ENCODE measurements around the gene PHC2.
A peak's percentile ranks its signal among the peaks of the same experiment; 100 is the strongest.

Gene PHC2

GRCh38 chr1:33348676-33349080 is 82.2 kb downstream of the PHC2 start:
- DNase-seq: peak; percentile 35 to 49

- DNase-seq: no peak
These were observed 82.7 kb downstream of the PHC2 start for GRCh38 chr1:33348194-33348593.

GRCh38 chr1:33347650-33347992 is 83.3 kb downstream of the PHC2 start:
- no peak for DNase-seq

DNA sequence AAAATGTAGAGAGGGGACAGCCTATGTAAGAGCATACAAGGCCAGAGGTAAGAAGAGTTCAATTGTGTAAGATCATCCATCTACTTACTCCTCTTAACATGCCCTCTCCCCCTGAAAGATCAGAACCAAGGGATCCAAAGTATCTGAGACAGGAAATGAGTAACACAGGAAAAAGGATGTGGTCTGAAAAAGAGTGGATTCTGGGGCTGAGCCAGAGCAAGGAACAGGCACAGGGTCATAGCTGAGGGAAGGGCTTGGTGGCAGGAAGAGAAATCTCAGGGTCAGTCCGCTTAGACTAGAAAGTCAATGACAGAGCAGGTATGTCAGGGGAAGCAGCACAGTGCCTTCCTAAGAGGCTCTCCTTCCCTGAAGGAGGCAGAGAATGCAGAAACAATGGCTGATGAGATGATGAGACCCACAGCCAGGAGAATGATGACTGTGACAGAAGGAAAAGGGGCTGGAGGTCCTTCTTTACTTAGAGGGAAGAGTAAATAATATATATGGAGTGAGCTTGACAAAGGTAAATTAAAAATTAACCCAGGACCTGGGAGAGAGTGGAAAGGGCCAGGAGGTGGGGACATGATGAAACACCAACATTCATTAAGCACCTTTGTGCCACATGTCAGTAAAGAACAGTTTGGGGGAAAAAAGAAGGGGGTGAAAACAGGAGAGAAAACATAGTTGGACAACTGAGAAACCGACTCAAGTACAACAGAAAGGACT is 83.8 kb downstream of the PHC2 start:
- no peak for DNase-seq

DNA sequence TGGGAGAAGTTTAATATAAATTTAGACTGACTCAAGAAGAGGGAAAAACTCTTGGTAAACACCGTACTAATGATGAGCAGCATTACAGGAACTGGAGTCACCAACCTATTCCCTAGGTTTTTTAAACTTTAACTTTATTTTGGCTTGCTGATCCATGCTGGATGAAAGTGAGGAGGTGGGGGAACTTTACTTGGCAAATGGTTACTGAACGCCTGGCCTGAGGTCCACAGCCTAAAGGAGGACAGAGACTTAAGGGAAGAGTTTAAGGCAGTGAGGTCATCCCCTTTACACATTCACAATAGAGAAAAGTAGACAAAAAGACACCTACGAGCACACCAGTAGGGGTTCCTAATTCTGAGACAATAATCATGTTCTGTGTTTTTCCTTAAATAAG is 84.4 kb downstream of the PHC2 start:
- DNase-seq: no peak

DNA sequence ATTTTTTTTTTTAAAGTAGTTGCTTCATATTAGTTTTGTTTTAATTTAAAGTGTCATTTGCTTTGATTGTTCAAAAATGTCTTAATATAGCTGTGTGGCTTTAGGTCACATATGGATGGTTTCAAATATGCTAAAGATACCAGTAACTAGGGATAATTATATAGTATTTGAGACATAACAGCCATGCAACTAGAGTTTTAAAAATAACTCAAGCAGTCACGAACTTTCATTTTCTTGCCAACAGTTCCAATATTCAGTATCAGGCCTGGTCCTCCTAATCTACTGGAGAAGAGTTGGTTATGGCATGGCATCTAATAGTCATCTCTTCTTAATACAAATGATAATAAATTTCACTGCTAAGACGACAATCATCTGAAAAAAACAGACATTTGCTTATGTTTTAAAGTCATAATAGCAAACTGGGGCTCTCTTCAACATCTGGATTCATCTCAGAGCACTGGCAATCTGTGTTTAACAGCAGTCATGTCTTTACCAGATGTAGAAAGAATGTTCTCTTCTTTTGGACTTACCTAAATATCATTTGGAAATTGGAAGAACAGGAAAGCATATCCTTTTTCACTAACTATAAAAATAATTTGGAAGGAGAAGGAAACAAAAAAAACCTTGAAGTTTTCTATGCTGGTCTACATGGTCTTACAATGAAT is 85.9 kb downstream of the PHC2 start:
- DNase-seq: no peak

GRCh38 chr1:33343539-33343938 is 87.4 kb downstream of the PHC2 start:
- DNase-seq: no peak

DNA sequence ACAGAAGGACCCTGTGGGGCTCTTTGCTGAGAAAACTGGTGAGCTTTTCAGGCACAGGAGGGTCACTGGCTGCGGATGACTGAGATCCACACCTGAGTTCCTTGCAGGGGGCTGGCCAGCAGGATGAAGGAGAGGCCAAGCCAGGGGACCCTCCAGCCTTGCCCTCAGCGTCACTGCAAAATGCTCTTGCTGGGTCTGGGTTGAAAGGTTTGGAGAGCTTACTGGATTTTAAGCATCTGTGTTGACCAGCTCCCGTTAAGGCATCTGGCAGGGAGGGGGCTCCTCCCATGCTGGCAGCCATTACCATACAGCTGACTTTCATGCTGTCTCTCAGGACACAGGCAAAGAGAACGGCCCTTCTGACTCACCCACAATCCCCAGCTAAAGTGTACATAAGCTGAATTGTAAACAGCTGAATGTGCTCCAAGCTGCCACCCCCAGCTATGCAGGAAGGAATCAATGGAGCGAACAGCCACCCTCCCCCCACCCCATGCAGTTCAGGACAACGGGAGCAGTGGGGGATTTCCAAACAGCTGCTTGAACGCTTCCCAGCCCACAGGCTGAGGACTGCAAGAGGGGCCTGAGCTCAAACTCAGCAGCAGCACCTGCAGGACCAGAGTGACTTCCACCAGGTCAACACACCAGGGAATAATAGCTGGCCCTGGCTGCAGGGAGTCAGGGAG is 88.7 kb downstream of the PHC2 start:
- DNase-seq: no peak

- no peak for DNase-seq
These were observed 89.7 kb downstream of the PHC2 start for GRCh38 chr1:33341190-33341589.

DNA sequence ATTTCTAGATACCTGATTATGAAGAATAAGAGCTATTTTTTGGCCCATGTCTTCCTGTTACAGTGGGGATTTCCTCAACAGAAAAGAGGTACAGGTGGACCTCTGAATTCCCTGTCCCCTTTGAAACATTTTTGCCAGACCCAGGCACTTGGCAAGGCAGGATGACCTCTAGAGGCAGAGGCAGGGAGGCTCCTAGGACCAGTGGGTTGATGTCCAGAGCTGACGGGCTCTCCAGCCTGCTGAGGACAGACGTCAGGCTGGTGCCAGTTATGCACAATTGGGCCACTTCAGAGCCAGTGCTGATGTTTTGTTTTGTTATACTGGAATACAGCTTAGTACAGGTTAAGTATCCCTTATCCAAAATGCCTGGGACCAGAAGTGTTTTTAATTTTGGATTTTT is 91.5 kb downstream of the PHC2 start:
- DNase-seq: no peak

DNA sequence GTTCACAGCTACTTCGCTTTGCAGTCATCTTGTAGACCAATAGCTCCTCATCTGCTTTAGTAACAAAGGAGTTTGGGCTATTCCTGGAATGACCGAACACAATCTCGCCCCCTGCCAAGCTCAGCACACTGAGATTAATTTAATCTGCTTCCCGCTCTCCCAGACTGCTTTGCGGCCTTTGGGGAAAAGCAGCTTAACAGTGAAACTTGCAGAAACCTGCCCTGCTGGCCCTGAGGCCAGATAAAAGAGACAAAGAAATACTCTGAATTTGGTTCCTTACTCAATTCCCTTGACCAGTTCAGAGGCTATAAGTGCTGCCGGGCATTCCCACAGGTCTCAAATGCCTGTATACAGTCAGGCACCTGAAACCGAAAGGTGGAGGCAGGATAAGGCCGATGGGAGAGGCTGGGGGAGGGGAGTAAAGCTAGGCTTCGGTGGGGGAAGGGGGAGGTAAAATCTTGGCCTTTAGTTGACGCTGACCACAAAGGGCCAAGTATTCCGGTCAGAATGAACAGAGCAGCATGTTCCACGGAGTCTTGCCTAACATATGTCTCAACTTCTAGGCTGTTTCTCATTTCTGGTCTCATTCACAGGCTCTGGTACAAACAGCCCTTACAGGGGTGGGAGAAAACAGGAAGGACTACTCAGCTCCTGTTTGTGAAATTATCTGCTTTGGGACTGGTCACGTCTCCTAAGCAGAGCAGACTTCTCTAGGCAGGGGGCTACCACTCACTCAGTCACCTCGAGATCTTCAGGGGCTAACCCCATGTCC is 92.3 kb downstream of the PHC2 start:
- no peak for DNase-seq

DNA sequence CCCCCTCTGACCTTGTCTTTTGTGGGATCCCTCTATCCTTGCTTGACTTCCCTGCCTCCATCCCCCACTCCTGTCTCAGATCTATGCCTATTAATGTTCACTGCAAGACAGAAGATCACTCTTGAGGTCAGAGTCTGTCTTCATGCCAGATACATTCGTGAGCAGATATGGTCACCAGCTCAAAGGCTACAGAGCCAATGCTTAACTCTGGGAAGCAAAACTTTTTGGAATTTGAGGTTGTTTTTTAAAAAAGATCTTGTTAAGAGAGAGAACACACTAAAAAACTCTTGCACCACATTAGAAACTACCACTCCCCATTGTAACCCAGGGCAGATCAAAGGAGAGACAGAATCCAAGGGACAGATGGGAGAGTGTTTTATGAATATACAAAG is 92.9 kb downstream of the PHC2 start:
- no peak for DNase-seq

DNA sequence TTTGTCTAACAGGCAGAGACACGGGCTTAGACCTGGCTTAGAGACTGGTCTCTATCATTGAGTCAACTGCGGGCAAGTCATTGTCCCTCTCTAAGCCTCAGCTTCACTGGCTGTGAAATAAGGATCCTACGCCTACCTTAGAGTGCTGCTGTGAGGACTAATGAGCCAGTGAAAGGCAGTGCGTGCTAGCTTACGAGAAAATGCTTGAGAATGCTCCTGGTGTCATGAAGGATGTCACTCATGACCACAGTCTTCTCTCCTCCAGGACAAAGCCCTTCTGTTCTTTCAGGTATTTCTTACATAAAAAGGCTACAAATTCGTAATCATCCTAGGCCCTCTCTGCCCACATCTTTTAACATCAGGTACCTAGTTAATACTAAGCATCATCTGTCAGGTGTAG is 93.5 kb downstream of the PHC2 start:
- DNase-seq: no peak

GRCh38 chr1:33336580-33336979 is 94.3 kb downstream of the PHC2 start:
- no peak for DNase-seq

DNA sequence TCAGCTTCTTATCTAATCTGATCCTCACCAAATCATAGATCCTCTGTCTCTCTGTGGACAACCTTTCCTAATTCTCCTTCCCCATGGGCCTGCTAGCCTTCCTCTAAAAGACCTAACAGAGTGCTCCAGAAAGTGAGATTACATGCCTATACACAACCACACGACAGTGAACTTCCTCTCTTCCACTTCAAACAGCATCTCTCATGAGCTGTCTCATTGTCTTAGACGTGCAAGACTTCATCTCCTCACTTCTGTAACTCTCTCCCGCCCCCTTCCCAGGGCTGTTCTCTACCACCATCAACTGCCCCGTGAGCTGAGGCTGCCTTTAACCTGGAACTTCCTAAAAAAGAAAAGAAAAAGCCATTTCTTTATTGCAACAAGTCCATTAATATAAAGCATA is 95.9 kb downstream of the PHC2 start:
- DNase-seq: no peak

DNA sequence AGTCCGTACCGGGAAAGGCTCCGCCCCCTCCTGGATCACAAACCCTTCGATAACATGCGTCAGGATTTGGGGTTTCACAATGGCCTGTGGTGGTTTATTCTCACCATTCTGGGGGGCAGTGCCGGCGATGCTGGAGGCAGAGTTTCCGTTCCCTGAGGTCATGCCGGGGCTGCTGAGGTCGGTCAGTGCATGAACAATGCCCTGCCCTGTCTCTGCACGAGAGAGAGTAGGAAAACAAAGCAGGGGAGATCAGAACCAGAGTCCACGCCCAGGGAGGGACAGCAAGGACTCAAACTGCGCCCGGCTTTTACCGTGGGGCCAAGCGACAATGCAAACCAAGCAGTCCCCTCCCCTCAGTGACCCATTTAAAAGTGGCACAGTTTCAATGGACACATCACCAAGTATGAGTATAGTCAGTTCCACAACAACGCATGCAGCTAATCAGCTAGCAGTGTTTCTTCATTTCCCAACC is 96.8 kb downstream of the PHC2 start:
- no peak for DNase-seq

GRCh38 chr1:33332881-33333280 is 98.0 kb downstream of the PHC2 start:
- no peak for DNase-seq

DNA sequence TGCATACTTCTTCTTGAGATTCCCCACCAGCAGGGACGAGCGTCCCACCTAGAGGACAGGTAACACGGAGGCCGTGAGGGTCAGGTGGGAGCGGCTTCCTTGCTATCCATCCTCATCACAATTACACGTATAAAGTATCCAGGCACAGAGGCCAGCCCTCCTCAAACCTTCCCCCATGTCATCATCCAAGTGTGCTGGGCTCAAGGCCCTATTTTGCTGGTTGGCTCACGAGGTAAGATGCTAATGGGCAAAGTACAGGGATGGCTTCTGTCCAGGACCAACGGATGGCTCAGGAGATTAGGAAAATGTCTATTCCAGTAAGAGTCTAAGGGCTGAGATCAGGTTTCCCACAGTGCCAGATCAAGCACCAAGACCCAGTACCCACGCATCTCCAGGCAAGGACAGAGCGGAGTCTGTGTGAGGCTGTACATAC is 98.5 kb downstream of the PHC2 start:
- no peak for DNase-seq

GRCh38 chr1:33331444-33332356 is 99.2 kb downstream of the PHC2 start:
- DNase-seq: no peak

DNA sequence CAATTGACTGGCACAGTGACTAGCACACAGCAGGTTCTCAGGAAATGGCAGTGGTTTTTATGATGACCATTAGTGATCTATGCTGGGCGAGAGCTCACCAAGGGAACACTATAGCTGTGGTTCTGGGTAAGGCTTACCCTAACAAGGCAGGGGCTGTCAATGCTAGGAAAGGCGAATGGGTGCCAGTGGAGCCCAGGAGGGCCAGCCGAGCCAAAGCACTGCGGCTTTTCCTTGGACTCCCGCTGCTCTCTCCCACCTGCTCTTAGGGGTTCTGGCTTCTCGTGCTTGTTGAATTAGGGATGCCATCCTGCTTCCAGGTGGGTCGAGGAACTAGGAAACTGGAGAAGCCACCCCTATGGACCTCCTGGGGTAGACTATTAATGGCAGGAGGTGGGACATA is 100.0 kb downstream of the PHC2 start:
- DNase-seq: no peak

GRCh38 chr1:33330361-33330890 is 100.5 kb downstream of the PHC2 start:
- DNase-seq: no peak

Measured in activated CD4-positive, alpha-beta T cell treated with anti-CD3 and anti-CD28 coated beads, Interleukin-2, amount 50 U/mL, for 48 hours (primary cell).